ENCODE results near the gene CD22.

DNA sequence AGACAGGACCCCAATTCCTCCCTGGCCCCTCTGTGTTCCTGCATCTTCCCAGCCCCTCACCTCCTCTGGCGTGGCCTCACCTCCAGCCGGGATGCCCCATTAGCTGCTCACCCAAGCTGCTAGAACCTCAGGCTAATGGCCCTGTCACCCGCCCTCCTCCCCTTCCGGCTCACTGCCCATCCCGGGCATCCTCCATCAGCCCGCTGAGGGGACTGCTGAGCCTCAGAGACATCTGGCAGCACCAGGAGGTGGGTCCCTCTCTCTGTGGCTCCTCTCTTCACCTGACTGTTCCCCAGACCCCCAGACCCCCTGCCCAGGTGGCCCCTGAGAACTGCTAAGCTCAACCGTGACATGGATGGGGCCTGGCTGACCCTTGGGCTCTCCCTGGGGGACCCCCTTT is 21.6 kb downstream of the CD22 start:
- TF ChIP-seq, protein P1, sequence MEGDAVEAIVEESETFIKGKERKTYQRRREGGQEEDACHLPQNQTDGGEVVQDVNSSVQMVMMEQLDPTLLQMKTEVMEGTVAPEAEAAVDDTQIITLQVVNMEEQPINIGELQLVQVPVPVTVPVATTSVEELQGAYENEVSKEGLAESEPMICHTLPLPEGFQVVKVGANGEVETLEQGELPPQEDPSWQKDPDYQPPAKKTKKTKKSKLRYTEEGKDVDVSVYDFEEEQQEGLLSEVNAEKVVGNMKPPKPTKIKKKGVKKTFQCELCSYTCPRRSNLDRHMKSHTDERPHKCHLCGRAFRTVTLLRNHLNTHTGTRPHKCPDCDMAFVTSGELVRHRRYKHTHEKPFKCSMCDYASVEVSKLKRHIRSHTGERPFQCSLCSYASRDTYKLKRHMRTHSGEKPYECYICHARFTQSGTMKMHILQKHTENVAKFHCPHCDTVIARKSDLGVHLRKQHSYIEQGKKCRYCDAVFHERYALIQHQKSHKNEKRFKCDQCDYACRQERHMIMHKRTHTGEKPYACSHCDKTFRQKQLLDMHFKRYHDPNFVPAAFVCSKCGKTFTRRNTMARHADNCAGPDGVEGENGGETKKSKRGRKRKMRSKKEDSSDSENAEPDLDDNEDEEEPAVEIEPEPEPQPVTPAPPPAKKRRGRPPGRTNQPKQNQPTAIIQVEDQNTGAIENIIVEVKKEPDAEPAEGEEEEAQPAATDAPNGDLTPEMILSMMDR (conservative IDR thresholded peaks at IDR 0.05; ENCODE audit: low read depth, low read length) = no peak
- TF ChIP-seq POLR2A (IDR thresholded peaks at IDR 0.05; ENCODE audit: low read depth, low read length) = no peak
- no peak for TF ChIP-seq CEBPB (IDR thresholded peaks at IDR 0.05; ENCODE audit: low read depth, low read length)
- TF ChIP-seq BHLHE40 (IDR thresholded peaks at IDR 0.05; ENCODE audit: low read depth, low read length) = no peak
- no peak for TF ChIP-seq MXI1 (IDR thresholded peaks at IDR 0.05; ENCODE audit: borderline replicate concordance, low read depth, low read length)
- TF ChIP-seq RAD21 (IDR thresholded peaks at IDR 0.05; ENCODE audit: low read length) = no peak

All from IMR-90 (cell line).